ENCODE results near the gene SCN4B. TPM values are rescaled to one million over a fixed set of nuclear protein-coding genes. Genes with fewer than 3 reads are reported as not detected.
"Not testable (repeated sequence)": the region's sequence is repeated elsewhere in the genome, so short reads cannot be mapped to it uniquely, and the experiment has no call there.

SCN4B gene
- total RNA-seq, 2 donors from 2014 or later: 0.15 to 0.20 TPM

DNA sequence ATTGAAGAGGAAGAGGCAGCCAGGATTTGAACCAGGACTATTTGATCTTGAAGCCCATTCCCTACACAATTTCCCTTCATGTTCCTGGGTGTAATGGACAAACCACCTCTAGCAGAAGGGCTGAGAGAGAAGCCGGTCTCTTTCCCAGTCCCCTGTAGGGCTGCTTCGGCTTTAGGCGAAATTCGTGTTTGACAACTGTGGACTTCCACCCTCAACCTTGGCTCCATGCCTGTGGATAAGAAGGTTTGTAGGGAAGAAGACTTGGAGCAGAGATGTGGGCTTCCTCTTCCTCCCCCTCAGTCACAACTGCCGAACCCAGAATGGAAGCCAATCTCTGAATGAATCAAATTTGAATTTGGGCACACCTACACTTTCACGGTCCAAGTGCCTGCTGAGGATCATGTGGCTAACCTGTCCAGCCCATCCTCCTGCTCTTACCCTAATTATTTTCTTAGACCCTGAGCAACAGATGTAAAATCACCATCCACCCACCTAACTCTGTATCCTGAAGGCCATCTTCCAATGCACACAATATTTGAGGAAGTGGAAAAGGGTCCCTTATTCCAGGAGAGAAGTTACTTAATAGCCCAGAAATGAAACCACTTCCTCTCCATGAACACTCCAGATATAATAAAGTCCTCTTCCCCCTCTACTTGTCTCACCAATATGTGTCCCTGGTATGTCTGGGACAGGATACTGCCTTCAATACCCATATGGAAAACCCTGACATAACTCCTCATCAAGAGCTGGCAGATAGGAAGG is 33.9 kb upstream of the SCN4B start:
- Histone ChIP-seq H3K27ac (ENCODE audit: low read depth, low read length) (no peak overlapping the region), H3K9me3 (ENCODE audit: control insufficient read depth, low read length) (no peaks in the 10 kb centered on the region), H3K4me1 (ENCODE audit: control insufficient read depth, insufficient read depth, low read length) (no peaks in the 10 kb centered on the region), H3K4me3 (ENCODE audit: low read length) (no peak overlapping the region), H3K36me3 (ENCODE audit: control insufficient read depth, insufficient read depth, low read length) (no peaks in the 10 kb centered on the region), H3K9ac (ENCODE audit: extremely low read depth, low read length, poor library complexity, severe bottlenecking) (no peak overlapping the region), H3K27me3 (ENCODE audit: control insufficient read depth, insufficient read depth, low read length, poor library complexity, severe bottlenecking) (peaks cover 13% of the 10 kb centered on the region)
- Mint-ChIP-seq H3K27ac (no peak overlapping the region), H3K4me1 (no peaks in the 10 kb centered on the region), H3K9me3 (peaks cover 17% of the 10 kb centered on the region), H3K4me3 (no peak overlapping the region), H3K36me3 (ENCODE audit: low read depth) (peaks cover 5% of the 10 kb centered on the region), H3K27me3 (ENCODE audit: insufficient read depth) (peaks cover 37% of the 10 kb centered on the region)
- 92 to 93% methylated on average over 2 to 6 of the region's 6 CpGs for WGBS, 2 experiments (ENCODE audit: insufficient coverage in 1 of 2, insufficient read length in 1 of 2)
- no peak for DNase-seq
- TF ChIP-seq, protein P1, sequence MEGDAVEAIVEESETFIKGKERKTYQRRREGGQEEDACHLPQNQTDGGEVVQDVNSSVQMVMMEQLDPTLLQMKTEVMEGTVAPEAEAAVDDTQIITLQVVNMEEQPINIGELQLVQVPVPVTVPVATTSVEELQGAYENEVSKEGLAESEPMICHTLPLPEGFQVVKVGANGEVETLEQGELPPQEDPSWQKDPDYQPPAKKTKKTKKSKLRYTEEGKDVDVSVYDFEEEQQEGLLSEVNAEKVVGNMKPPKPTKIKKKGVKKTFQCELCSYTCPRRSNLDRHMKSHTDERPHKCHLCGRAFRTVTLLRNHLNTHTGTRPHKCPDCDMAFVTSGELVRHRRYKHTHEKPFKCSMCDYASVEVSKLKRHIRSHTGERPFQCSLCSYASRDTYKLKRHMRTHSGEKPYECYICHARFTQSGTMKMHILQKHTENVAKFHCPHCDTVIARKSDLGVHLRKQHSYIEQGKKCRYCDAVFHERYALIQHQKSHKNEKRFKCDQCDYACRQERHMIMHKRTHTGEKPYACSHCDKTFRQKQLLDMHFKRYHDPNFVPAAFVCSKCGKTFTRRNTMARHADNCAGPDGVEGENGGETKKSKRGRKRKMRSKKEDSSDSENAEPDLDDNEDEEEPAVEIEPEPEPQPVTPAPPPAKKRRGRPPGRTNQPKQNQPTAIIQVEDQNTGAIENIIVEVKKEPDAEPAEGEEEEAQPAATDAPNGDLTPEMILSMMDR (conservative IDR thresholded peaks at IDR 0.05): no peak

DNA sequence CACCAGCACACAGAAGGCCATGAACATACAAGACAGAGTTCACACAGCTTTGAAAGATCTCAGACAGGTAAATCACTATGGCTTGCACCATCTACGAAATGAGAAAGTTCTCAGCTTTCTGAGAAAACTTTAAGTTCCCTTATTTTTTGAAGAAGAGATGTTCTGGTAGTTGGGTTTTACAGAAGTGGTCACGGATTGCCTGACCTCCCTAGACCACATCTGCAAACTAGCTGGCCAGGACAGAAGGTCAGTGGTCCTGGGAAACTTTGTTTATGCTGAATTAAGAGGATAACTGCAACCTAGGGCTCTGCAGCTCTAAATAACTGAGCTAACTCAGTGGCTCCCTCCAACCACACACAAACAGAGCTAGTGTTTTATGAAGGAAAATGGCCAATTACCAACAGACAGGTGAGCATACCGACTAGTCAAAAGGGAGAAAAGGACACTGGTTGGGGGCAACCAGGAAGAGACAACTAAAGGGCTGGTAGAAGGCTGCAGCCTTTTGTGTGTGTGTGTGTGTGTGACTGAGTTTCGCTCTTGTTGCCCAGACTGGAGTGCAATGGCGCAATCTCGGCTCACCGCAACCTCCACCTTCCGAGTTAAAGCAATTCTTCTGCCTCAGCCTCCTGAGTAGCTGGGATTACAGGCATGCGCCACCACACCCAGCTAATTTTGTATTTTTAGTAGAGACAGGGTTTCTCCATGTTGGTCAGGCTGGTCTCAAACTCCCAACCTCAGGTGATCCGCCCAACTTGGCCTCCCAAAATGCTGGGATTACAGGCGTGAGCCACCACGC is 32.4 kb upstream of the SCN4B start:
- no peaks in the 10 kb centered on the region for H3K36me3 ChIP-seq (ENCODE audit: control insufficient read depth, insufficient read depth, low read length)
- H3K36me3 Mint-ChIP-seq (ENCODE audit: low read depth): no peaks in the 10 kb centered on the region
- H3K9me3 Mint-ChIP-seq: peaks cover 2% of the 10 kb centered on the region
- H3K9me3 ChIP-seq (ENCODE audit: control insufficient read depth, low read length): no peaks in the 10 kb centered on the region
- no peak overlapping the region for H3K27ac Mint-ChIP-seq
- H3K27me3 Mint-ChIP-seq (ENCODE audit: insufficient read depth): peaks cover 32% of the 10 kb centered on the region
- H3K4me1 ChIP-seq (ENCODE audit: control insufficient read depth, insufficient read depth, low read length): peaks cover 6% of the 10 kb centered on the region
- H3K27ac ChIP-seq (ENCODE audit: low read depth, low read length): no peak overlapping the region
- peaks cover 13% of the 10 kb centered on the region for H3K27me3 ChIP-seq (ENCODE audit: control insufficient read depth, insufficient read depth, low read length, poor library complexity, severe bottlenecking)
- DNase-seq: no peak
- H3K4me3 Mint-ChIP-seq: no peak overlapping the region
- WGBS, 2 experiments (ENCODE audit: insufficient coverage in 1 of 2, insufficient read length in 1 of 2): 90 to 94% methylated on average over 5 to 12 of the region's 12 CpGs
- H3K9ac ChIP-seq (ENCODE audit: extremely low read depth, low read length, poor library complexity, severe bottlenecking): no peak overlapping the region
- no peak overlapping the region for H3K4me3 ChIP-seq (ENCODE audit: low read length)
- TF ChIP-seq, protein P1 (conservative IDR thresholded peaks at IDR 0.05): no peak
- peaks cover 6% of the 10 kb centered on the region for H3K4me1 Mint-ChIP-seq

DNA sequence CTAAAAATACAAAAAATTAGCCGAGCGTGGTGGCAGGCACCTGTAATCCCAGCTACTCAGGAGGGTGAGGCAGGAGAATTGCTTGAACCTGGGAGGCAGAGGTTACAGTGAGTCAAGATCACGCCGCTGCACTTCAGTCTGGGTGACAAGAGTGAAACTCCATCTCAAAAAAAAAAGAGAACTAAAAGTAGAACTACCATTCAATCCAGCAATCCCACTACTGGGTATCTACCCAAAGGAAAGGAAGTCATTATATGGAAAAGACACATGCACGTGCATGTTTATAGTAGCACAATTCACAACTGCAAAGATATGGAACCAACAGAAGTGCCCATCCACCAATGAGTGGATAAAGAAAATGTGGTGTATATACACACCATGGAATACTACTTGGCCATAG is 31.1 kb upstream of the SCN4B start:
- H3K36me3 Mint-ChIP-seq (ENCODE audit: low read depth); H3K9me3 ChIP-seq (ENCODE audit: control insufficient read depth, low read length); H3K4me3 ChIP-seq (ENCODE audit: low read length); H3K4me3 Mint-ChIP-seq; H3K4me1 ChIP-seq (ENCODE audit: control insufficient read depth, insufficient read depth, low read length); H3K4me1 Mint-ChIP-seq; H3K9me3 Mint-ChIP-seq; H3K27ac Mint-ChIP-seq; H3K27ac ChIP-seq (ENCODE audit: low read depth, low read length); H3K36me3 ChIP-seq (ENCODE audit: control insufficient read depth, insufficient read depth, low read length); H3K9ac ChIP-seq (ENCODE audit: extremely low read depth, low read length, poor library complexity, severe bottlenecking); DNase-seq: not testable (repeated sequence)
- H3K27me3 ChIP-seq (ENCODE audit: control insufficient read depth, insufficient read depth, low read length, poor library complexity, severe bottlenecking): peaks cover 13% of the 10 kb centered on the region
- H3K27me3 Mint-ChIP-seq (ENCODE audit: insufficient read depth): peaks cover 33% of the 10 kb centered on the region
- WGBS, 2 experiments (ENCODE audit: insufficient coverage in 1 of 2, insufficient read length in 1 of 2): 92 to 95% methylated on average over 3 to 5 of the region's 5 CpGs
